ENCODE results near the gene ANKRD44. TPM values are rescaled to one million over a fixed set of nuclear protein-coding genes. Genes with fewer than 3 reads are reported as not detected.

ANKRD44 gene
- total and polyA plus RNA-seq, 2 of the 8 experiments (the other 6 are each of a cell fraction or from before 2014, with no cell fraction given), result 1.2 to 1.3 TPM

GRCh38 chr2:197089655-197090054, 220.9 kb downstream of the ANKRD44 start:
- POLR2A ChIA-PET (ENCODE audit: partially characterized antibody), result no interaction called here
- no peak for FAIRE-seq
- TF ChIP-seq EZH2 (IDR thresholded peaks at IDR 0.05; ENCODE audit: low read depth, low read length, severe bottlenecking) (no peak), RNF2 (IDR thresholded peaks at IDR 0.05; ENCODE audit: borderline replicate concordance, low read depth, low read length, missing control alignments, poor library complexity, severe bottlenecking) (no peak)

More at GRCh38 chr2:197089655-197090054, 220.9 kb downstream of the ANKRD44 start:
- Histone ChIP-seq H3K9ac (replicated peaks in 1 of 4; ENCODE audit: extremely low read depth in 1 of 4, low read depth in 3 of 4, low read length in 3 of 4) (no peak overlapping the region), H3K79me1 (ENCODE audit: low read depth, low read length) (no peaks in the 10 kb centered on the region), H3K9me3 (ENCODE audit: insufficient read depth in 2 of 2, low read depth in 1 of 2, low read length in 1 of 2) (no peaks in the 10 kb centered on the region), H4K5ac (ENCODE audit: insufficient read length, low read depth, low read length) (no peak overlapping the region), H2BK15ac (ENCODE audit: low read length) (no peak overlapping the region), H3K4me2 (ENCODE audit: insufficient read depth in 1 of 2, low read depth in 2 of 2, low read length in 2 of 2) (no peak overlapping the region), H3K23me2 (ENCODE audit: low read depth, low read length) (no peaks in the 10 kb centered on the region), H4K91ac (replicated peaks; ENCODE audit: insufficient read length, low read length) (no peak overlapping the region), H3K18ac (ENCODE audit: extremely low read depth, low read length) (no peak overlapping the region), H3K79me2 (ENCODE audit: control insufficient read depth in 1 of 2, insufficient read depth in 2 of 2, low read length in 2 of 2) (no peaks in the 10 kb centered on the region), H2BK5ac (ENCODE audit: low read depth, low read length) (no peak overlapping the region), H3K36me3 (ENCODE audit: control insufficient read depth in 2 of 4, insufficient read depth in 4 of 4, low read length in 3 of 4) (no peaks in the 10 kb centered on the region), H3K27ac (ENCODE audit: low read depth, low read length) (no peak overlapping the region), H2BK20ac (ENCODE audit: low read length) (no peak overlapping the region), H3K56ac (replicated peaks; ENCODE audit: insufficient read length, low read depth, low read length) (no peak overlapping the region), H3K4me1 (replicated peaks in 1 of 4; ENCODE audit: control insufficient read depth in 3 of 4, insufficient read depth in 4 of 4, low read length in 3 of 4) (no peaks in the 10 kb centered on the region), H3K4ac (replicated peaks; ENCODE audit: insufficient read length, low read depth, low read length) (no peak overlapping the region), H3K14ac (ENCODE audit: insufficient read length) (no peak overlapping the region), H3K23ac (ENCODE audit: insufficient read length) (no peak overlapping the region), H4K20me1 (replicated peaks in 1 of 2; ENCODE audit: control insufficient read depth in 1 of 2, insufficient read depth in 2 of 2, low read length in 2 of 2) (no peaks in the 10 kb centered on the region), H3K4me3 (ENCODE audit: extremely low read depth in 1 of 4, insufficient read depth in 2 of 4, low read depth in 3 of 4, low read length in 4 of 4) (no peak overlapping the region), H2BK12ac (ENCODE audit: low read depth, low read length) (no peak overlapping the region), H3K27me3 (replicated peaks in 1 of 4; ENCODE audit: control insufficient read depth in 3 of 4, extremely low read depth in 1 of 4, insufficient read depth in 3 of 4, low read length in 3 of 4) (no peaks in the 10 kb centered on the region), H2AK5ac (ENCODE audit: low read depth, low read length) (no peak overlapping the region), H4K8ac (ENCODE audit: extremely low read depth, insufficient read depth, low read length) (no peak overlapping the region), H2AFZ (ENCODE audit: low read length) (0 out of 2 replicates have a peak overlapping the region, but pooled peaks have one; percentile 46), H2BK120ac (replicated peaks; ENCODE audit: low read depth, low read length) (no peak overlapping the region)
- 78% methylated on average over 2 of the region's 2 CpGs; no CpG with 5 or more reads in 1 of the 2 experiments for WGBS, 2 experiments (ENCODE audit: extremely low coverage in 1 of 2, insufficient coverage in 1 of 2, insufficient read length in 1 of 2, insufficient replicate concordance in 2 of 2, low coverage in 1 of 2, low lambda C conversion rate in 2 of 2, missing lambda C conversion rate in 1 of 2)
- CTCF ChIA-PET (ENCODE audit: partially characterized antibody), result interaction anchor here (1.3 to 2.7 kb wide), 5 partner anchors 11 to 269 kb away, joined by 5 to 12 read pairs (median 5); no protein-coding TSS in a partner anchor
- no peak for DNase-seq (ENCODE audit: low read depth in 1 of 2, low spot score in 2 of 2)

Data from H1 (cell line).